GM13976 (cell line): ENCODE measurements around the gene SRSF2.
"Not testable (repeated sequence)": the region's sequence is repeated elsewhere in the genome, so short reads cannot be mapped to it uniquely, and the experiment has no call there.

ENCODE experiments used
- DNase-seq: peaks from one replicate; pipeline ENCODE4 v3.0.0; 2012; ENCODE audit warnings: low spot score
- CTCF ChIP-seq: IDR thresholded peaks from 2 replicates; pipeline ENCODE4 v1.5.1; 2012; ENCODE audit warnings: borderline replicate concordance, mild to moderate bottlenecking; ENCODE audit not compliant: insufficient read depth; ENCODE audit errors: extremely low read depth, missing control alignments, control extremely low read depth
- in situ Hi-C: fragments of 300-500 bp; cut with MboI; formaldehyde crosslinking; loops from one replicate; pipeline ENCODE4 v1.12.0; 2022; ENCODE audit warnings: low sequenced_read_pairs, mixed read lengths, inconsistent platforms; ENCODE audit not compliant: unreplicated experiment

SRSF2 gene

DNA sequence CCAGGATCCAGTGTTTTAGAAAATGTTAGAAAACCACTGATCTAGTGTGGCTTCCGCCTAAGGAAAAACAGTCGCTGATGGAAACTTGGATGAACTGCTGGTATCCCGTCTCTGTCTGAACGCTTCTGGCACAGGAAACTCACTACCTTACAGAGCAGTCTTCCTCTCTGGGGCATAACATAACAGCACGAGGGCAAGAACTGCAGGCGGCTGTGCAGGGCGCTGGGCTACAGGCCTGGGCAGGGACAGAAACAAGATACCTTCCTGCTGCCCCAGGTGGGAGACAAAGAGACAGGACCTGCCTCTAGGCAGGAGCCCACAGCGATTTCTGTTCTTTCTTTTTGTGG is 36.9 kb downstream of the SRSF2 start:
- DNase-seq: no peak
- in situ Hi-C loops: no loop called here

DNA sequence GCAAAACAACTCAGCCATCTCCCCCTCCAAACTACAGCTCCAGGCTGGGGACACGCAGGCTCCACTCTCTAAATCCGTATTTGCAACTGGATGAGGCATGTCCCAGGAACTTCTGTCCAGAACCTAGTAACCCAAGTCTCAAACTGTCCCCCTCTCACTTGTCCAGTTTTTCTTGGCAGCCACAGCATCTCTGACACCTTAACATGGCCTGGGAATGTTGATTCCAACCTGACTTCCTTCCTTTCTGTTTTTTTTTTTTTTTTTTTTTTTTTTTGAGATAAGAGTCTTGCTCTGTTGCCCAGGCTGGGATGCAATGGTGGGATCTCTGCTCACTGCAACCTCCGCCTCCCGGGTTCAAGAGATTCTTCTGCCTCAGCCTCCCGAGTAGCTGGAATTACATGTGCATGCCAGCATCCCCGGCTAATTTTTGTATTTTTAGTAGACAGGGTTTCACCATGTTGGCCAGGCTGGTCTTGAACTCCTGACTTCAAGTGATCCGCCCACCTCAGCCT is 38.6 kb downstream of the SRSF2 start:
- in situ Hi-C loops, DNase-seq: not testable (repeated sequence)

More for the DNA sequence above, 36.9 kb downstream of the SRSF2 start:
- no peak for TF ChIP-seq CTCF

- no peak for DNase-seq
- in situ Hi-C loops: no loop called here
- TF ChIP-seq CTCF: no peak
Observed at GRCh38 chr17:76697702-76698465, 39.2 kb downstream of the SRSF2 start.

GRCh38 chr17:76696763-76697701 is 40.1 kb downstream of the SRSF2 start:
- in situ Hi-C loops: no loop called here
- no peak for TF ChIP-seq CTCF
- peak; percentile 66 for DNase-seq

- in situ Hi-C loops: no loop called here
- no peak for TF ChIP-seq CTCF
- DNase-seq: no peak
Observed at GRCh38 chr17:76695059-76695831, 41.9 kb downstream of the SRSF2 start.

GRCh38 chr17:76691379-76692191 is 45.5 kb downstream of the SRSF2 start:
- in situ Hi-C loops: no loop called here
- TF ChIP-seq CTCF: no peak
- DNase-seq: no peak
